Activated T-cell treated with anti-CD3 and anti-CD28 coated beads for 48 hours (primary cell): ENCODE results near the gene PRPF40B.
"Not testable (repeated sequence)": the region's sequence is repeated elsewhere in the genome, so short reads cannot be mapped to it uniquely, and the experiment has no call there.

Experiments
- DNase-seq: peaks from one replicate; pipeline ENCODE4 v3.0.0-alpha.2; 2020; ENCODE audit warnings: low read depth

PRPF40B gene

DNA sequence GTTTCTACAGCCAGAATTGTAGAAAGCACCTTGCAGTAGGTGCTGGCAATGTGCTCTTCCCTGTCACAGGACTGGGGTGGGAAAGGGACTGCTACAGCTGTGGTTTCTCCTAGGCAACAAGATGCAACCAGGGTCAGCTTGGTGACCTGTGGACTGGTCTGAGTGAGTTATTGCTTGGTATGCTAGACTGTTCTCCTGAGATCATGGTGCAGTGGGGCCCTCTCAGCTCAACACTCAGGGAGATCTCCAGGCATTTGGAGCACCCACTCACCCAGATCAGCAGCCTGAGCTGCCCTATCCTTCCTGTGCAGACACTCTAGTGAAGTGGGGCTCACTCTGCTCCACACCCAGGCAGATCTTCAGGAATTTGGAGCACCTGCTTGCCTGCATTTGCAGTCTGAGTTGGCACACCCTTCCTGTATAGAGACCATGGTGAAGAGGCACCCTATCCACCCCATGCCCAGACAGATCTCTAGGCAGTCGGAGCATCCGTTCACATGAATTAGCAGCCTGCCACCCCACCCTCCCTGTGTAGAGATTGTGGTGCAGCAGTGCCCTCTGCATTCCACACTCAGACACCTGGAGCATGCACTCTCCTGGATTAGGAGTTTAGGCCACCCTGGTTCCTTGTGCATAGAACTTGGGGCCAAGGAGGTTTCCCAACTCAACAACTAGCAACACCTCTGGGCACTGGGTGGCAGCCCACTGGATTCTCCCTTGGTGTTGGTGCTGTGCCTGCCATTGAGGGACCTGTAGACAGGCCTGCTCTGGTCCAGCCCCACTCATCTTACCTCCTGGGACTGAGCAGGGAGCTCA is 14.1 kb upstream of the PRPF40B start:
- no peak for DNase-seq

GRCh38 chr12:49609875-49610154 is 13.5 kb upstream of the PRPF40B start:
- no peak for DNase-seq

DNA sequence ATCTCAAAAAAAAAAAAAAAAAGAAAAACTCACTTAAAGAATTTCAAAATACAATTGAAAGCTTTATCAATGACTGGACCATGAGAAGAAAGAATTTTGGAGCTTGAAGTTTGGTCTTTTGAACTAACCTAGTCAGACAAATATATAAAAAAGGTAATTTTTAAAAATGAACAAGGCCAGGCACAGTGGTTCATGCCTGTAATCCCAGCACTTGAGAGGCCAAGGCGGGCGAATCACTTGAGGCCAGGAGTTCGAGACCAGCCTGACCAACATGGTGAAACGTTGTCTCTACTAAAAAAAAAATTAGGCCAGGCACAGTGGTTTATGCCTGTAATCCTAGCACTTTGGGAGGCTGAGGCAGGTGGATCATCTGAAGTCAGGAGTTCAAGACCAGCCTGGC is 12.6 kb upstream of the PRPF40B start:
- not testable (repeated sequence) for DNase-seq

GRCh38 chr12:49612210-49612609 is 11.2 kb upstream of the PRPF40B start:
- no peak for DNase-seq

GRCh38 chr12:49615725-49616124 is 7.6 kb upstream of the PRPF40B start:
- no peak for DNase-seq

- no peak for DNase-seq
Measured at GRCh38 chr12:49616533-49617219, 6.7 kb upstream of the PRPF40B start.

DNA sequence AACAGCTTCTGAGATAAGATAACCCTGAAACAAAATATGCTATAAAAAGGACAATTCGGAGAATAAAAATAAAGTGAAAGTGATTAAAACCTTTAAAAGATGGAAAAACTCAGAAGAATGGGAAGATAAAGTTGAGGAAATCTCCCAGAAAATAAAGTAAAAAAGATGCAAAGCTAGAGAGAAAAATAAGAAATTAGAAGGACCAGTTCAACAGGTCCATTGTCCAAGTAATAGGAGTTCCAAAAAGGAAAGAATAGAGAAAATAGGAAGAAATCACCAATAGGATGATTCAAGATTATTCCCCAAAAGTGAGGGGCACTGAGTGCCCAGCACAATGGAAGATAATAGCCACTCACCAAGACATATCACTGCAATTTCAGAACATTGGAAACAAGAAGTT is 4.8 kb upstream of the PRPF40B start:
- no peak for DNase-seq

DNA sequence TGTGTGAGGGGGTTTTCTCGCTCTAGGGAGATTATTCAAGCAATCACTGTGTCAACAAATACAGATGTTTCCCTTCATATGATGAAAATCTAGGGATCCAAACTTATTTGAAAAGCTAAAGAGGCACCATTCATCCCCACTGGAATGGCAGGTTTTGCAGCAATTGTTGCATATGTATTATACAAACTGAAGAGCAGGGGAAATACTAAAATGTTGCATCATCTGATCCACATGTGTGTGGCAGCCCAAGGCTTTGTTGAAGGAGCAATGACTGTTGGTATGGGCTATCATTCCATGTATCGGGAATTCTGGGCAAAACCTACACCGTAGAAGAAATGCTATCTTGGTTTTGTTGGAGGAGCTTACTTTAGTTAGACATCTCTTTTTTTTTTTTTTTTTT is 4.1 kb upstream of the PRPF40B start:
- no peak for DNase-seq

DNA sequence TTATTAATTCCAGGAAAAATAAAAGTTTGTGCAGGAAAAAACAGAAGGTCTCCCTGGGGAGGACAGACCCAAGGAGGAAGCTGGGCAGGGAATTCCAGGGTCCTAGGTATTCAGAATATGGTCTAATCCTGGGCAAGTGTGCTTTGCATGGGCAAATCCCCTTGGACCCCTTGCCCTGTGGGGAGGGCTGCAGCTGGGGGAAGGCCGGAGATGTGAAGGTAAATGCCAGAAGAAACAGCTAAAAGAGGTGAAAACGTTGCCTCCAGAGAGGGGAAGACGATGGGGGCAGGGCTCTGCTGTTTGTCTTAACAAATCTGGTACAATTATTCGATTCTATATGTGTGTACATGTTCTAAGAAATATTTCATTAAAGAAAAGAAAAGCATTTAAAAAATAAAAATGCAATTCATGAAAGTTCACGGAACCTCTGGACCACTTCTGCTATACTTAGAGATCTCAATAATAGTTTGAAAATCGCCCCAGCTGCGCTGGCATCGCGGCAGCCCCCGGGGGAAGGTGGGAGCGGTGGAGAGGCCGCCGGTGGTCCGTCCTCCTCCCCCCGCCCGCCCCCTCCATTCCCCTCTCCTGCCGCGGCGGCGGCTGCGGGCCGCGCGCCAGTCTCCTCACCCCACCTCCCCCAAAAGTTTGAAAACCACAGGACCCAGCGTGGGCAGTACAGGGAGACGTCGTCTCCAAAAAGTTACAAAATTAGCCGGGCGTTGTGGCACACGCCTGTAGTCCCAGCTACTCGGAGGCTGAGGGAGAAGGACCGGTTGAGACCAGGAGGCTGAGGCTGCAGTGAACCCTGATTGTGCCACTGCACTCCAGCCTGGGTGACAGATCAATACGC is 1.5 kb upstream of the PRPF40B start:
- DNase-seq, result no peak

DNA sequence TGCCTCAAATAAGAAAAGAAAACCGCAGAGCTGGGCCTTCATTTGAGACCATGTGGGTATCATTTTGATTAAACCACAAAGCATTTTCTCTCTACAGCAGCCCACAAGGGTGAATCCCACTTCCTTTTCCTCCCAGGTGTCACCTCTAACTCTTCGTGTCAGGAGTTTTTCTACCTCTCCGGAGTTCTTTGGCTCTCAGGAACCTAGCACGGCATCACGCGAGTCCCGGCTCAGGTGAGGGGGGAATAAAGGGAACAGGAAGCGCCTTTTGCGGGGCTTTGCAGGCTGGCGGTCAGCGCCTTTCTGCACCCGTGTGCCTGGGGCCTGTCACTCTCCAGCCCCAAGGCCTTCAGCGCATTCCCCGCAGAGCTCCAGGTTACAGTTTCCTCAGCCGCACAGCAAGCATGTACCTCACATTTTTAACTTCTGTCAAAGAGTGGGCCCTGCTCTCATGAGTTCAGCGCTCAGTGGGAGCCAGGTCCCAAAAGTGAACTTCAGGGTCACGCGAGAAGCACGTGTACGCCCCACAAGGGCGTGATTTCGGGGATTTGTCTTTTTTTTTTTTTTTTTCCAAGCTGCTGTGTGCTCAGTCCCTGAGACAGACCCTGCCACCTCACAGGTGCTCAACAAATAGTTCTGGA is 740 bp upstream of the PRPF40B start:
- no peak for DNase-seq

DNA sequence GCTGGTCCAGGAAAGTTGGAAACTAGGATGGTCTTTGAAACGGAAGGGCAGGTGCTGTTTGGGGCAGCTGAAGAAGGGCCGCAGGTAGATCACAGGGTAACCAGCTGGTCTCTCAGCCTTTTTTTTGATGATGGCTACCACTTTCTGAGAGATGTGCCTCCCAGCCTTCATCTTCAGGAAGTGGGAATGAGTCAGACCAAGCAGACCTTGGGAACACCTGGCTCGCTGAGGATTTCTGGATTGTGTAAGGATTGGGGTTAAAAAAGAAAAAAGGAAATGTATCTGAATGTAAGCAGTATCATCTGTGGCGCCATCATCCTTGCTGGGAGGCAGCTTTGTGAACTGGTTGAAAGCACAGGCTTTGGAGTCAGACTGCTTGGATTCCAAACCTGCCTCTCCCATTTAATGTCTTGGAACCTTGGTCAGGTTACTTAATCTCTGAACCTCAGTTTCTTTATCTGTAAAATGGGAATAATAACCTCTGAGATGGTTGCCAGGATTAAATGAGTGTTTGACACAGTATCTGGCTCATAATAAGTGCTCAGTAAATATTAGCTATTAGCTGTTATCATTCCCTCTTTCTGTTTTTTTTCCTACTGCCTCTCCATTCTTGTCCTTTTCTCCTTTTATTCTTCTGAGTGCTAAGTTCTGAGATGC is 1.7 kb downstream of the PRPF40B start:
- DNase-seq, result no peak

DNA sequence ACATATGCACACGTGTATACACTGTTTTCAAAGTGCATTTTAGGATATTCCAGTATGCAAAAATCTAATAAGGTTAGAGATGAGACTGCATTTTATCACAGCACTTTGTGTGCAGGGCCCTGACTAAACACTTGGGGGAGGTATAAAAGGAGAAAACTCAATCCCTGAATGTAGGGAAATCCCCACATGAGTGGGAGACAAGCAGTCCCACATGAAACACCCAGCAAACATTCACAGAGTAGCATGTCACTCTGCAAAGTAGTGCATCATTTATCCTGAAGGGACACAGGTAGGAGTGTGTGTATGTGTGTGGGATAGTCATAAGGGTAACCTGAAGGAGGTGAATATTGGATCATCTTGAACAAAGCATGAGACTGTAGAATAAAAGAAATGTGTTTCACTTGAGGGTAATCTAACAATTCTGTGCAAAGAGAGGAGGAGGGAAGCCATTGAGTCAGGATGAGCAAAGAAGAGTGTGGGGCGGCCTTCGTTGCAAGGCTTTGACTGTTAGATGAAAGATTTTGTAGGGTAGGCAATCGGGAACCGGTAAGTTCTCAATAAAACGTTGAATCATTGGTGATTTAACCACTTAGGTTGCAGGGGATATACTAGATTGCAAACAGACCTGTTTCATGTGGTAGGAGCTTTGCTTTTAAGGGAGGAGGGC is 2.9 kb downstream of the PRPF40B start:
- DNase-seq, result no peak

- no peak for DNase-seq
Measured at GRCh38 chr12:49626836-49627235, 3.5 kb downstream of the PRPF40B start.

DNA sequence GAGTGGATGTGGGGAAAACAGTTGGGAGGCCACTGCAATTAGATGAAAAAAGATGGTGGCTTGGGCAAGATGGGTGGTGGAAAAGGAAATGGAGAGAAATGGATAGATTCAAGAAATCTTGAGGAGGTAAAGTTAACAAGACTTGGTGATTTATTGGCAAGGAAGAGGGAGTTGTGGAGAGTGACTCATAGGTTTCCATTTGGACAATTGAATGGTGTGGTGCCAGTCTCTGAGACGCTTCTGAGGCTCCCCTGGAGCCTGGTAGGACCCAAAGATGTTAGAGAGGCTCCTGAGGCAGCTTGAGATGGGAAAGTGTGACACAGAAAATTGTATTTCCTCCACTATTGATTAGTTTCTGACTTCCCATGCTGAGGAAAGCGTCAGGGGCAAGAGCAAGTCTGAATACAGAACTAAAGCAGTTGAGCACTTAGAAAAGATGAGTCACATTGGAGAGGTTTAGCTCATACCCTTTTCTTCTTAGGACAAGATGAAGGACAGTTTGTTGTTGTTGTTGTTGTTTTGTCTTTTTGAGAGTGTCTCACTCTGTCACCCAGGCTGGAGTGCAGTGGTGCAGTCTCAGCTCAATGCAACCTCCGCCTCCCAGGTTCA is 4.5 kb downstream of the PRPF40B start:
- DNase-seq, result no peak

- no peak for DNase-seq
Measured at GRCh38 chr12:49631336-49631907, 8.1 kb downstream of the PRPF40B start.

DNA sequence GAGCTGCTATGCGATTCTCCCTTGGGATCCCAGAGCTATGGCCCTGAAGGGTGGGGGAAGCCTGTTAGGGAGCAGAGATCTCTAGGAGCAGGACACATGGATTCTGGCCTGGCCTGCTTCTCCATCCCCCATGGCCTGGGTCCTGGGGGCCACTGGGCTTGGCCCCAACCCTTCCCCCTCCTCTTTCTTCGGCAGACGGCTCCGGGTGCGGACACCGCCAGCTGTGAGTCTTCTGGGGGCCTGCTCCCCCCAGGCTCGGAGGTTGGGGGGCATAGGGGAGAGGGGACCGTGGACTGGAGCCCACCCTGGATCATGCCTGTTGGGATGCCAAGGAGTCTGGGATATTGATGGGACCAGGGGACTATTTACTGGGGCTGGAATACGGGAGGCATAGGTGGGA is 9.0 kb downstream of the PRPF40B start:
- no peak for DNase-seq

GRCh38 chr12:49632986-49633702 is 9.8 kb downstream of the PRPF40B start:
- DNase-seq, result no peak

GRCh38 chr12:49633703-49634345 is 10.5 kb downstream of the PRPF40B start:
- no peak for DNase-seq

DNA sequence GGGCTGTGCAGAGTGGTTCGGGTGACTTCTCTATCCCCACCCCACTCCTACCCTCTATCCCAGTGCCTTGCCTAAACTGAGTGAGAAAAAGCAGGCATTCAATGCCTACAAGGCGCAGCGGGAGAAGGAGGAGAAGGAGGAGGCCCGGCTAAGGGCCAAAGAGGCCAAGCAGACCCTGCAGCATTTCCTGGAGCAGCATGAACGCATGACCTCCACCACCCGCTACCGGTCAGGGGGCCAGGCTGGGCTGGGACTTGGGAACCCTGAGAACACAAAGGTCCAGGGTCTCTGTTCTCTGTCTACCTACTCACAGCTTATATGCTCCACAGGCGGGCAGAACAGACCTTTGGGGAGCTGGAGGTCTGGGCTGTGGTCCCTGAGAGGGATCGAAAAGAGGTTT is 11.7 kb downstream of the PRPF40B start:
- DNase-seq, result no peak
